GM12878 (cell line): ENCODE measurements around the gene ARHGAP45. TPM values are rescaled to one million over a fixed set of nuclear protein-coding genes. Genes with fewer than 3 reads are reported as not detected.
A peak's percentile ranks its signal among the peaks of the same experiment; 100 is the strongest.

Source experiments
- CEBPZ ChIP-seq: fragments of 150-350 bp; IDR thresholded peaks from 2 replicates; pipeline ENCODE4 v1.6.1; 2016; ENCODE audit warnings: low read depth, low read length
- EZH2 ChIP-seq: IDR thresholded peaks from 2 replicates; pipeline ENCODE4 v1.6.1; 2012; ENCODE audit warnings: low read depth, mild to moderate bottlenecking, control low read depth, inconsistent platforms, low read length, borderline replicate concordance; ENCODE audit not compliant: control insufficient read depth
- HDGF ChIP-seq: fragments of 450-650 bp; IDR thresholded peaks from 2 replicates; pipeline ENCODE4 v1.6.1; 2016; ENCODE audit warnings: antibody characterized with exemption
- IKZF2 ChIP-seq, 2 experiments: fragments of 450-650 bp; IDR thresholded peaks; 2 replicates each; pipeline ENCODE4 v1.6.1; 2017; ENCODE audit warnings: mild to moderate bottlenecking in 2 of 2, moderate library complexity in 2 of 2
- JUNB ChIP-seq: IDR thresholded peaks from 2 replicates; pipeline ENCODE4 v1.6.1; 2016; ENCODE audit warnings: antibody characterized with exemption, mild to moderate bottlenecking
- MYB ChIP-seq: fragments of 150-350 bp; IDR thresholded peaks from 2 replicates; pipeline ENCODE4 v1.6.1; 2014; ENCODE audit warnings: mild to moderate bottlenecking, low read depth, low read length, borderline replicate concordance
- MYC ChIP-seq: IDR thresholded peaks from 2 replicates; pipeline ENCODE4 v1.6.1; 2011; ENCODE audit warnings: mild to moderate bottlenecking, low read length, moderate library complexity, inconsistent platforms; ENCODE audit not compliant: insufficient read depth, insufficient replicate concordance, insufficient read length, severe bottlenecking
- NFIC ChIP-seq: IDR thresholded peaks from 2 replicates; pipeline ENCODE4 v1.6.1; 2012; ENCODE audit warnings: low read depth, mild to moderate bottlenecking, inconsistent platforms, low read length, moderate library complexity
- NKRF ChIP-seq: fragments of 450-650 bp; conservative IDR thresholded peaks from 2 replicates; pipeline ENCODE4 v1.6.1; 2017; ENCODE audit warnings: mild to moderate bottlenecking, moderate library complexity
- NR2C2 ChIP-seq: IDR thresholded peaks from 2 replicates; pipeline ENCODE4 v1.6.1; 2011; ENCODE audit warnings: borderline replicate concordance, low read depth; ENCODE audit not compliant: control insufficient read depth, insufficient read length
- RCOR1 ChIP-seq: conservative IDR thresholded peaks from 2 replicates; pipeline ENCODE4 v1.6.1; 2012; ENCODE audit warnings: low read depth, low read length, improper control_type of control experiment
- SIN3A ChIP-seq: IDR thresholded peaks from 2 replicates; pipeline ENCODE4 v1.6.1; 2012; ENCODE audit warnings: low read depth, low read length, improper control_type of control experiment
- ZNF687 ChIP-seq: fragments of 450-650 bp; IDR thresholded peaks from 2 replicates; pipeline ENCODE4 v1.6.1; 2017; ENCODE audit warnings: mild to moderate bottlenecking, moderate library complexity
- polyA plus RNA-seq, 11 experiments: library from polyadenylated mRNA; depleted of rRNA in 4 of 11; unstranded in 6 of 11; stranded (reverse) in 5 of 11; fragments of >200 nt; fragmentation: Nextera tagmentation in 4 of 11; fragmentation: Illumina TruSeq in 1 of 11; extraction: Ambion mirVana in 4 of 11; extraction: Trizol in 1 of 11; gene quantifications; 1 replicate in 1 of 11; 2 replicates in 10 of 11; pipeline versions ENCODE4 v1.2.1 to v1.2.3, GENCODE V29; 2011 to 2016; ENCODE audit warnings: inconsistent platforms in 2 of 11, missing spikeins in 2 of 11, low read depth in 1 of 11
- total RNA-seq, 4 experiments: library from RNA; depleted of rRNA in 3 of 4; stranded (reverse); fragments of >200 nt in 3 of 4; fragmentation: Illumina TruSeq in 1 of 4; extraction: Trizol in 1 of 4; gene quantifications; 2 replicates each; pipeline versions ENCODE4 v1.2.1 to v1.2.3, GENCODE V29; 2013 to 2021
- TF ChIP-seq, protein P1 (sequence below): fragments of 450-650 bp; formaldehyde crosslinking; IDR thresholded peaks from 2 replicates; pipeline ENCODE4 v1.4.0; 2022; ENCODE audit warnings: mild to moderate bottlenecking, moderate library complexity

ARHGAP45 gene
- total and polyA plus RNA-seq, 10 of the 15 experiments (the other 5 are each of a cell fraction or from before 2014, with no cell fraction given), result 1.4 to 151 (median 59.9) TPM

- no peak for TF ChIP-seq CEBPZ
- no peak for TF ChIP-seq RCOR1
- TF ChIP-seq JUNB, result no peak
- 0 out of 2 replicates have a peak, but pooled peaks have one; percentile 69 for TF ChIP-seq HDGF
- peak in 1 of 2 experiments; percentile 35; a peak in 1 of 4 replicates for TF ChIP-seq IKZF2 (IDR thresholded peaks at IDR 0.05)
- no peak for TF ChIP-seq EZH2
- TF ChIP-seq NFIC, result no peak
- no peak for TF ChIP-seq MYB
- TF ChIP-seq SIN3A, result 0 out of 2 replicates have a peak, but pooled peaks have one; percentile 17
- no peak for TF ChIP-seq ZNF687
- no peak for TF ChIP-seq MYC
- TF ChIP-seq NR2C2, result no peak
- peak; percentile 39 for TF ChIP-seq NKRF
- TF ChIP-seq, protein P1, sequence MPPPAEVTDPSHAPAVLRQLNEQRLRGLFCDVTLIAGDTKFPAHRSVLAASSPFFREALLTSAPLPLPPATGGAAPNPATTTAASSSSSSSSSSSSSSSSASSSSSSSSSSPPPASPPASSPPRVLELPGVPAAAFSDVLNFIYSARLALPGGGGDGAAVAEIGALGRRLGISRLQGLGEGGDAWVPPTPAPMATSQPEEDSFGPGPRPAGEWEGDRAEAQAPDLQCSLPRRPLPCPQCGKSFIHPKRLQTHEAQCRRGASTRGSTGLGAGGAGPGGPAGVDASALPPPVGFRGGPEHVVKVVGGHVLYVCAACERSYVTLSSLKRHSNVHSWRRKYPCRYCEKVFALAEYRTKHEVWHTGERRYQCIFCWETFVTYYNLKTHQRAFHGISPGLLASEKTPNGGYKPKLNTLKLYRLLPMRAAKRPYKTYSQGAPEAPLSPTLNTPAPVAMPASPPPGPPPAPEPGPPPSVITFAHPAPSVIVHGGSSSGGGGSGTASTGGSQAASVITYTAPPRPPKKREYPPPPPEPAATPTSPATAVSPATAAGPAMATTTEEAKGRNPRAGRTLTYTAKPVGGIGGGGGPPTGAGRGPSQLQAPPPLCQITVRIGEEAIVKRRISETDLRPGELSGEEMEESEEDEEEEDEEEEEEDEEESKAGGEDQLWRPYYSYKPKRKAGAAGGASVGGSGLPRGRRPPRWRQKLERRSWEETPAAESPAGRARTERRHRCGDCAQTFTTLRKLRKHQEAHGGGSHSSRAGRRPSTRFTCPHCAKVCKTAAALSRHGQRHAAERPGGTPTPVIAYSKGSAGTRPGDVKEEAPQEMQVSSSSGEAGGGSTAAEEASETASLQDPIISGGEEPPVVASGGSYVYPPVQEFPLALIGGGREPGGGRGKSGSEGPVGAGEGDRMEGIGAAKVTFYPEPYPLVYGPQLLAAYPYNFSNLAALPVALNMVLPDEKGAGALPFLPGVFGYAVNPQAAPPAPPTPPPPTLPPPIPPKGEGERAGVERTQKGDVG (CRISPR knock-in tag), result no peak
These were observed 482 bp downstream of the ARHGAP45 start (continued) for GRCh38 chr19:1067341-1067957.
